Endothelial cell of umbilical vein (primary cell): ENCODE results near the gene ARPP19. TPM values are rescaled to one million over a fixed set of nuclear protein-coding genes. Genes with fewer than 3 reads are reported as not detected.

Experiments used
- BruUV-seq: library from RNA; stranded (reverse); fragments of 400-500 nt; replicated peaks from 2 replicates; lab custom pipeline; 2021; lab: Mats Ljungman, UMichigan
- CTCF ChIA-PET: fragments of 300-600, 350-600 bp; sonication (Branson Sonifier 250); formaldehyde crosslinking; loops from one replicate; lab custom pipeline; 2021; ENCODE audit warnings: antibody characterized with exemption, inconsistent platforms; lab: Charles Lee
- POLR2A ChIA-PET: fragments of 300-600, 350-600 bp; sonication (Branson Sonifier 250); formaldehyde crosslinking; loops from one replicate; lab custom pipeline; 2021; ENCODE audit warnings: antibody characterized with exemption, inconsistent platforms; lab: Charles Lee
- DNase-seq: peaks from one replicate; pipeline ENCODE4 v3.0.0-alpha.2; 2011; ENCODE audit warnings: low read depth, low spot score
- FAIRE-seq: peaks from 2 replicates; lab custom pipeline; 2011; peaks lifted over from hg19 to GRCh38; lab: Jason Lieb, UNC
- H2AFZ ChIP-seq: 2 replicates; pipeline ENCODE4 v1.6.0; 2012; ENCODE audit warnings: low read depth, low read length, control low read depth, inconsistent platforms
- H3K27ac ChIP-seq: 2 replicates; pipeline ENCODE4 v1.5.1; 2011; ENCODE audit warnings: low read depth, mild to moderate bottlenecking, control low read depth, low read length, moderate library complexity; ENCODE audit not compliant: insufficient read depth
- H3K27me3 ChIP-seq, 2 experiments: 2 replicates each; pipeline versions ENCODE4 v1.6.0 to v1.6.1; 2011; ENCODE audit warnings: low read length in 2 of 2, mixed read lengths in 1 of 2; ENCODE audit not compliant: control insufficient read depth in 2 of 2, insufficient read depth in 2 of 2
- H3K36me3 ChIP-seq, 2 experiments: 2 replicates in 1 of 2; 3 replicates in 1 of 2; pipeline ENCODE4 v1.5.1; 2011; ENCODE audit warnings: low read length in 2 of 2, mild to moderate bottlenecking in 1 of 2, moderate library complexity in 1 of 2; ENCODE audit not compliant: control insufficient read depth in 2 of 2, insufficient read depth in 2 of 2; ENCODE audit errors: extremely low read depth in 1 of 2
- H3K4me1 ChIP-seq: 3 replicates; pipeline ENCODE4 v1.5.1; 2011; ENCODE audit warnings: mild to moderate bottlenecking, low read length; ENCODE audit not compliant: control insufficient read depth, insufficient read depth; ENCODE audit errors: extremely low read depth
- H3K4me2 ChIP-seq: 2 replicates; pipeline ENCODE4 v1.6.1; 2011; ENCODE audit warnings: low read length, control low read depth, mixed read lengths; ENCODE audit not compliant: insufficient read depth
- H3K4me3 ChIP-seq, 3 experiments: fragments of 200-600 bp in 1 of 3; sonication (generic), shearing (Covaris generic) in 1 of 3; replicated peaks in 1 of 3; 2 replicates each; pipeline ENCODE4 v1.5.1; 2011 to 2016; ENCODE audit warnings: control low read depth in 3 of 3, low read length in 3 of 3, mild to moderate bottlenecking in 2 of 3, inconsistent platforms in 1 of 3, low read depth in 1 of 3, moderate library complexity in 1 of 3; ENCODE audit not compliant: insufficient read depth in 1 of 3
- H3K79me2 ChIP-seq: 2 replicates; pipeline ENCODE4 v1.6.0; 2012; ENCODE audit warnings: low read length, inconsistent platforms; ENCODE audit not compliant: control insufficient read depth, insufficient read depth
- H3K9ac ChIP-seq: replicated peaks from 2 replicates; pipeline ENCODE3; 2011; ENCODE audit warnings: low read length, control low read depth; ENCODE audit not compliant: insufficient read depth; ENCODE audit errors: extremely low read depth
- H3K9me1 ChIP-seq: replicated peaks from 3 replicates; pipeline ENCODE4 v1.6.0; 2011; ENCODE audit warnings: mild to moderate bottlenecking, low read length; ENCODE audit not compliant: control insufficient read depth, insufficient read depth; ENCODE audit errors: extremely low read depth
- H3K9me3 ChIP-seq: replicated peaks from 2 replicates; pipeline ENCODE4 v1.5.1; 2012; ENCODE audit warnings: low read length, inconsistent platforms; ENCODE audit not compliant: control insufficient read depth, insufficient read depth
- H4K20me1 ChIP-seq: replicated peaks from 2 replicates; pipeline ENCODE3; 2011; ENCODE audit warnings: mild to moderate bottlenecking, low read length; ENCODE audit not compliant: control insufficient read depth, insufficient read depth; ENCODE audit errors: extremely low read depth
- CTCF ChIP-seq, 2 donors: IDR thresholded peaks; 1 replicate in 1 of 2; 2 replicates in 1 of 2; pipeline ENCODE4 v1.5.1; 2011; ENCODE audit warnings: low read length in 2 of 2, mild to moderate bottlenecking in 2 of 2, moderate library complexity in 2 of 2, control low read depth in 1 of 2, inconsistent platforms in 1 of 2, low read depth in 1 of 2; ENCODE audit not compliant: insufficient read depth in 1 of 2; ENCODE audit errors: extremely low read depth in 1 of 2
- EZH2 ChIP-seq: IDR thresholded peaks from 2 replicates; pipeline ENCODE4 v1.6.1; 2012; ENCODE audit warnings: borderline replicate concordance, low read depth, mild to moderate bottlenecking, moderate library complexity, low read length, inconsistent platforms; ENCODE audit not compliant: severe bottlenecking
- FOS ChIP-seq: IDR thresholded peaks from 2 replicates; pipeline ENCODE4 v1.6.1; 2011; ENCODE audit warnings: mild to moderate bottlenecking, low read length, moderate library complexity, borderline replicate concordance; ENCODE audit not compliant: insufficient read depth
- GATA2 ChIP-seq: IDR thresholded peaks from 2 replicates; pipeline ENCODE4 v1.7.0; 2011; ENCODE audit warnings: low read depth, mild to moderate bottlenecking, moderate library complexity, mixed read lengths, low read length; ENCODE audit not compliant: insufficient read length, insufficient read depth
- JUN ChIP-seq: IDR thresholded peaks from 2 replicates; pipeline ENCODE4 v1.6.1; 2011; ENCODE audit warnings: borderline replicate concordance, low read depth; ENCODE audit not compliant: insufficient read length, insufficient read depth
- MAX ChIP-seq: IDR thresholded peaks from 2 replicates; pipeline ENCODE4 v1.6.1; 2011; ENCODE audit not compliant: insufficient read depth, insufficient read length
- MYC ChIP-seq: IDR thresholded peaks from one replicate; pipeline ENCODE4 v1.6.1; 2011; ENCODE audit warnings: mild to moderate bottlenecking, low read depth, low read length
- POLR2A ChIP-seq: IDR thresholded peaks from 2 replicates; pipeline ENCODE4 v1.6.1; 2012; ENCODE audit warnings: low read depth, mild to moderate bottlenecking, control low read depth, low read length
- POLR2AphosphoS5 ChIP-seq: IDR thresholded peaks from 2 replicates; pipeline ENCODE4 v1.6.1; 2012; ENCODE audit warnings: low read depth, mild to moderate bottlenecking, control low read depth, low read length, moderate library complexity; ENCODE audit not compliant: insufficient read depth
- dilution Hi-C: fragments of 300-500 bp; cut with MboI; formaldehyde crosslinking; loops from one replicate; pipeline ENCODE4 v1.15.0; 2019; ENCODE audit warnings: low sequenced_read_pairs; ENCODE audit not compliant: extremely low pct_ligation_motif_present
- intact Hi-C: fragments of 100-400 bp; cut with micrococcal nuclease; formaldehyde crosslinking; loops from one replicate; pipeline ENCODE4 v1.10.0; 2022
- polyA plus RNA-seq, 4 experiments: library from polyadenylated mRNA; depleted of rRNA in 3 of 4; stranded (reverse) in 3 of 4; unstranded in 1 of 4; fragments of >200 nt; gene quantifications; 2 replicates each; pipeline versions ENCODE4 v1.2.1 to v1.2.3, GENCODE V29; 2011 to 2012; ENCODE audit warnings: missing spikeins in 1 of 4
- total RNA-seq: library from RNA; stranded (reverse); gene quantifications from 2 replicates; pipeline ENCODE4 v1.2.3, GENCODE V29; 2021

The ARPP19 gene
- total and polyA plus RNA-seq, 2 donors (not counting 3 experiments of a cell fraction or from before 2014, with no cell fraction given) = 47.1 to 191 TPM

DNA sequence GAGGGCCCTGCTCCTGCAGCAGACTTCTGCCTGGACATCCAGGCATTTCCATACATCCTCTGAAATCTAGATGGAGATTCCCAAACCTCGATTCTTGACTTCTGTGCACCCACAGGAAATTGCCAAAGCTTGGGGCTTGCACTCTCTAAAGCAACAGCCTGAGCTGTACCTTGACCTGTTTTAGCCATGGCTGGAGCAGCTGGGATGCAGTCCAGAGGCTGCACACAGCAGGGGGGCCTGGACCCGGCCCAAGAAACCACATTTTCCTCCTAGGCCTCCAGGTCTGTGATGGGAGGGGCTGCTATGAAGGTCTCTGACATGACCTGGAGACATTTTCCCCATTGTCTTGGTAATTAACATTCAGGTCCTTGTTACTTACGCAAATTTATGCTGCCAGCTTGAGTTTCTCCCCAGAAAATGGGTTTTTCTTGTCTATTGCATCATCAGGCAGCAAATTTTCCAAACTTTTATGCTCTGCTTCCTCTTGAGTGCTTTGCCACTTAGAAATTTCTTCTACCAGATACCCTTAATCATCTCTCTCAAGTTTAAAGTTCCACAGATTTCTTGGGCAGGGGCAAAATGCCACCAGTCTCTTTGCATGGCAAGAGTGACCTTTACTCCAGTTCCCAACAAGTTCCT, 28.3 kb downstream of the ARPP19 start:
- CTCF ChIA-PET = no interaction called here
- no peak for FAIRE-seq

More for the DNA sequence above, 28.3 kb downstream of the ARPP19 start:
- BruUV-seq = no TSS peak
- H3K4me1 ChIP-seq = no peaks in the 10 kb centered on the region
- no peak overlapping the region for H3K4me2 ChIP-seq
- intact Hi-C loops (no loop called here), dilution Hi-C loops (no loop called here)
- no peak overlapping the region for H2AFZ ChIP-seq
- H3K4me3 ChIP-seq = no peak overlapping the region
- TF ChIP-seq GATA2 (no peak), MYC (no peak), MAX (no peak), JUN (no peak), CTCF (IDR thresholded peaks at IDR 0.05; ENCODE audit: extremely low read depth in 1 of 2, insufficient read depth in 1 of 2, low read depth in 1 of 2, low read length in 2 of 2) (no peak), POLR2A (no peak), POLR2AphosphoS5 (no peak), FOS (no peak), EZH2 (no peak)
- POLR2A ChIA-PET = no interaction called here
- DNase-seq = no peak
- no peak overlapping the region for H3K9ac ChIP-seq
- no peaks in the 10 kb centered on the region for H4K20me1 ChIP-seq
- no peaks in the 10 kb centered on the region for H3K36me3 ChIP-seq
- no peaks in the 10 kb centered on the region for H3K79me2 ChIP-seq
- no peak overlapping the region for H3K27ac ChIP-seq
- no peaks in the 10 kb centered on the region for H3K9me1 ChIP-seq
- H3K9me3 ChIP-seq = no peaks in the 10 kb centered on the region
- no peaks in the 10 kb centered on the region for H3K27me3 ChIP-seq
